Sigmoid colon (tissue), 7 donors: ENCODE data around the gene UBE2H. TPM values are rescaled to one million over a fixed set of nuclear protein-coding genes. Genes with fewer than 3 reads are reported as not detected.
"Not testable (repeated sequence)": the region's sequence is repeated elsewhere in the genome, so short reads cannot be mapped to it uniquely, and the experiment has no call there.

Source experiments
- DNase-seq: peaks from one replicate; pipeline ENCODE4 v3.0.0-alpha.2; 2019
- H3K27ac ChIP-seq, 4 donors: fragments of 200-600 bp; sonication (generic); one replicate each; pipeline ENCODE4 v1.5.1; 2016 to 2019; ENCODE audit warnings: mild to moderate bottlenecking in 1 of 4
- H3K27me3 ChIP-seq, 3 donors: fragments of 200-600 bp; sonication (generic); one replicate each; pipeline ENCODE4 v1.5.1; 2019; ENCODE audit warnings: mild to moderate bottlenecking in 1 of 3
- H3K36me3 ChIP-seq, 4 donors: fragments of 200-600 bp; sonication (generic); one replicate each; pipeline ENCODE4 v1.5.1; 2016 to 2019
- H3K4me1 ChIP-seq, 4 donors: fragments of 200-600 bp; sonication (generic); one replicate each; pipeline ENCODE4 v1.5.1; 2017 to 2019
- H3K4me3 ChIP-seq, 4 donors: fragments of 200-600 bp; sonication (generic); one replicate each; pipeline ENCODE4 v1.5.1; 2017 to 2019; ENCODE audit warnings: mild to moderate bottlenecking in 2 of 4, moderate library complexity in 1 of 4
- H3K9me3 ChIP-seq, 4 donors: fragments of 200-600 bp in 3 of 4; sonication (generic) in 3 of 4; one replicate each; pipeline versions ENCODE4 v1.5.1 to v1.6.1; 2013 to 2019
- EP300 ChIP-seq, 4 donors: sonication (generic); formaldehyde crosslinking; IDR thresholded peaks; one replicate each; pipeline ENCODE4 v1.6.1; 2017; ENCODE audit warnings: antibody characterized with exemption in 4 of 4
- POLR2A ChIP-seq, 2 donors: fragments of 450-650 bp; IDR thresholded peaks; one replicate each; pipeline ENCODE4 v1.6.1; 2016; ENCODE audit warnings: antibody characterized with exemption in 2 of 2, mild to moderate bottlenecking in 2 of 2, moderate library complexity in 2 of 2
- POLR2AphosphoS5 ChIP-seq, 4 donors: sonication (generic); formaldehyde crosslinking; IDR thresholded peaks; one replicate each; pipeline ENCODE4 v1.6.1; 2017; ENCODE audit warnings: antibody characterized with exemption in 4 of 4
- WGBS, 2 donors: extraction: QIAGEN DNeasy Blood & Tissue Kit; methylation state at CpG; one replicate each; pipeline ENCODE4 v1.1.7; 2013; 5-methylcytosine and 5-hydroxymethylcytosine counted together
- intact Hi-C: fragments of 100-400 bp; cut with DNase I; formaldehyde crosslinking; loops from one replicate; pipeline ENCODE4 v1.15.1; 2023
- polyA plus RNA-seq, 3 donors: library from polyadenylated mRNA; stranded (reverse); fragments of 200-250 nt; gene quantifications; one replicate each; pipeline ENCODE4 v1.2.3, GENCODE V29; 2013
- total RNA-seq, 4 donors: library from RNA; depleted of rRNA; stranded (reverse); fragments of >200 nt; gene quantifications; one replicate each; pipeline ENCODE4 v1.1.0, GENCODE V29; 2016
- TF ChIP-seq, protein P1 (sequence below), 4 experiments: fragments of 450-650 bp in 3 of 4; fragments of 200-600 bp in 1 of 4; IDR thresholded peaks; one replicate each; pipeline ENCODE4 v1.5.1; 2016 to 2019; ENCODE audit warnings: antibody characterized with exemption in 4 of 4, mild to moderate bottlenecking in 3 of 4, moderate library complexity in 2 of 4
- donor health status: healthy with polysubstance abuse.
- donor health status: Bipolar disorder and iron deficiency.
- donor health status: healthy.

UBE2H gene
- total and polyA plus RNA-seq, 7 donors, result 20.4 to 99.7 (median 68.8) TPM

DNA sequence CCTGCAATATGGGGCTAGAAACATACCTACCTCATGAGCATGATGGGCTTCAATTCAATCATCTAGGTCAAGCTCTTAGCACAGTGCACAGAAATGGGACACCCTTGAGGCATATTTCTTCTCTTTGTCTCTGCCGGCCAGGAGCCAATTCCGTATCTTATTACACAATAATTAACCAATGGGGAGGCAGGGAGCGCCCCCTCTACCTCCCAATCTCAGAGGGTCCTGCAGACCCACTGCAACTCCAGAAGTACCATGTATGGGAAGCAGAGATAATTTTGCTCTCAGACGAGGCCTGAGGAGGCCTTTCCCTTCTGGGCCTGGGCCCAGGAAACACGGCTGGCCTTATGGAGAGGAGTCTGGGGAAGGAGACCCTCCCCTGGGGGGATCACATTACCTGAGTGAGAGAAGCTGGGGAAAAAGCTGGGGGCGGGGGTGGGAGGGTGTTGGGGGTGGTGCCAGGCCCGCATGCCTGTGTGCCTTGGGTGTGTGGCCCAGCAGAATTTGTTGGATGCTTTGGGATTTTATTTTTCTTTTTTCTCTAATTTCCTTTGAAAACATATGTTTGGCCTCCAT, 155.5 kb downstream of the UBE2H start:
- Histone ChIP-seq H3K36me3 (no peaks in the 10 kb centered on the region), H3K4me3 (no peak overlapping the region), H3K27me3 (peaks cover 0 to 9% (median 0%) of the 10 kb centered on the region in 3 donors), H3K9me3 (no peaks in the 10 kb centered on the region), H3K4me1 (no peaks in the 10 kb centered on the region), H3K27ac (no peak overlapping the region)
- intact Hi-C loops, result no loop called here
- no peak for DNase-seq
- TF ChIP-seq, protein P1, sequence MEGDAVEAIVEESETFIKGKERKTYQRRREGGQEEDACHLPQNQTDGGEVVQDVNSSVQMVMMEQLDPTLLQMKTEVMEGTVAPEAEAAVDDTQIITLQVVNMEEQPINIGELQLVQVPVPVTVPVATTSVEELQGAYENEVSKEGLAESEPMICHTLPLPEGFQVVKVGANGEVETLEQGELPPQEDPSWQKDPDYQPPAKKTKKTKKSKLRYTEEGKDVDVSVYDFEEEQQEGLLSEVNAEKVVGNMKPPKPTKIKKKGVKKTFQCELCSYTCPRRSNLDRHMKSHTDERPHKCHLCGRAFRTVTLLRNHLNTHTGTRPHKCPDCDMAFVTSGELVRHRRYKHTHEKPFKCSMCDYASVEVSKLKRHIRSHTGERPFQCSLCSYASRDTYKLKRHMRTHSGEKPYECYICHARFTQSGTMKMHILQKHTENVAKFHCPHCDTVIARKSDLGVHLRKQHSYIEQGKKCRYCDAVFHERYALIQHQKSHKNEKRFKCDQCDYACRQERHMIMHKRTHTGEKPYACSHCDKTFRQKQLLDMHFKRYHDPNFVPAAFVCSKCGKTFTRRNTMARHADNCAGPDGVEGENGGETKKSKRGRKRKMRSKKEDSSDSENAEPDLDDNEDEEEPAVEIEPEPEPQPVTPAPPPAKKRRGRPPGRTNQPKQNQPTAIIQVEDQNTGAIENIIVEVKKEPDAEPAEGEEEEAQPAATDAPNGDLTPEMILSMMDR (IDR thresholded peaks at IDR 0.05), result no peak
- no peak for TF ChIP-seq POLR2AphosphoS5 (IDR thresholded peaks at IDR 0.05)
- TF ChIP-seq EP300 (IDR thresholded peaks at IDR 0.05), result no peak
- TF ChIP-seq POLR2A (IDR thresholded peaks at IDR 0.05), result no peak
- 77 to 81% methylated on average over 7 of the region's 7 CpGs for WGBS, 2 donors

DNA sequence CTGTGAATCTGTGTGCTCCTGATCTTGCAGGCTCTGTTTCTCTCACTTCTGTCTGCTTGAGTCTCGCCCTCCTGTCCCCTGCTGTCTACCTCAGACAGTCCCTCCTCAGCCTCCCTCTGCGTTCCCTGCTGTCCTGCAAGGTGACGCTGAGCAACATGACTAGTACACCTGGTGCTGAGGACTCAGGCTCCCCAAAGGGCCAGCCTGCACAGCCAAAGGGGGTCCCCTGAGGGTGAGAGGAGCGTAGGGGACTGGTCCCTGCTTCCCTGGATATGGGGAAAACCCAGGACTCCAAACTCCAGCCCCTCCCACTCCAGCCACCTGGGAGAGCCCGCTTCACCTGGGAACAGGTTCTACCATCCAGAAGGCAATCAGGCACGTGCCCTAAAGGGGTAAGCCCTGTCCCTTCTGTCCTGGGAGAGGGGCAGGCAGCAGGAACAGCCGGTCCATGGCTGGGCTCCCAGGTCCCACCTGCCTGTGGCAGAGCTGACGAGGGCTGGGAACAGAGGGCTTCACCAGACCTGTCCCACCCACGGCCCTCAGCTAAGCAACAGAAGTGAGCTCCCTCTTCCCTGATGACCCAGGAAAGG, 156.5 kb downstream of the UBE2H start:
- no peak overlapping the region for H3K27ac ChIP-seq
- no peak for TF ChIP-seq POLR2AphosphoS5 (IDR thresholded peaks at IDR 0.05)
- TF ChIP-seq, protein P1 (IDR thresholded peaks at IDR 0.05), result no peak
- TF ChIP-seq POLR2A (IDR thresholded peaks at IDR 0.05), result no peak
- no peak for TF ChIP-seq EP300 (IDR thresholded peaks at IDR 0.05)
- WGBS, 2 donors, result 82 to 87% methylated on average over 9 of the region's 9 CpGs
- H3K9me3 ChIP-seq, result no peaks in the 10 kb centered on the region
- DNase-seq, result no peak
- H3K4me1 ChIP-seq, result no peaks in the 10 kb centered on the region
- peaks cover 0 to 9% (median 0%) of the 10 kb centered on the region in 3 donors for H3K27me3 ChIP-seq
- H3K4me3 ChIP-seq, result no peak overlapping the region
- intact Hi-C loops, result no loop called here
- no peaks in the 10 kb centered on the region for H3K36me3 ChIP-seq

DNA sequence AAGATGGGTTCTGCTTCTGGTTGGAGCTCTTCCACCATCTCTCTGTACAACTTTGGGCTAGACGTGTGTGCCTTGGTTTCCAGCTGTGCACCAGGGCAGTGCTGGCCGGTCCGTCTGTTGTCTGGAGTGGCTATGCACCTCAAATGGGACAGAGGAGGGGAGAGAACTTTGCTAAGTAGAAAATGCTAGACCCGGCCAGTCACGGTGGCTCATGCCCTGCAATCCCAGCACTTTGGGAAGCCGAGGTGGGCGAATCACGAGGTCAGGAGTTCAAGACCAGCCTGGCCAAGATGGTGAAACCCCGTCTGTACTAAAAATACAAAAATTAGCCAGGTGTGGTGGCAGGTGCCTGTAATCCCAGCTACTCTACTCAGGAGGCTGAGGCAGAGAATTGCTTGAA, 158.3 kb downstream of the UBE2H start:
- H3K36me3 ChIP-seq, H3K9me3 ChIP-seq, H3K4me3 ChIP-seq, H3K4me1 ChIP-seq, H3K27me3 ChIP-seq, H3K27ac ChIP-seq, intact Hi-C loops, DNase-seq: not testable (repeated sequence)
- 87 to 94% methylated on average over 9 of the region's 9 CpGs for WGBS, 2 donors

DNA sequence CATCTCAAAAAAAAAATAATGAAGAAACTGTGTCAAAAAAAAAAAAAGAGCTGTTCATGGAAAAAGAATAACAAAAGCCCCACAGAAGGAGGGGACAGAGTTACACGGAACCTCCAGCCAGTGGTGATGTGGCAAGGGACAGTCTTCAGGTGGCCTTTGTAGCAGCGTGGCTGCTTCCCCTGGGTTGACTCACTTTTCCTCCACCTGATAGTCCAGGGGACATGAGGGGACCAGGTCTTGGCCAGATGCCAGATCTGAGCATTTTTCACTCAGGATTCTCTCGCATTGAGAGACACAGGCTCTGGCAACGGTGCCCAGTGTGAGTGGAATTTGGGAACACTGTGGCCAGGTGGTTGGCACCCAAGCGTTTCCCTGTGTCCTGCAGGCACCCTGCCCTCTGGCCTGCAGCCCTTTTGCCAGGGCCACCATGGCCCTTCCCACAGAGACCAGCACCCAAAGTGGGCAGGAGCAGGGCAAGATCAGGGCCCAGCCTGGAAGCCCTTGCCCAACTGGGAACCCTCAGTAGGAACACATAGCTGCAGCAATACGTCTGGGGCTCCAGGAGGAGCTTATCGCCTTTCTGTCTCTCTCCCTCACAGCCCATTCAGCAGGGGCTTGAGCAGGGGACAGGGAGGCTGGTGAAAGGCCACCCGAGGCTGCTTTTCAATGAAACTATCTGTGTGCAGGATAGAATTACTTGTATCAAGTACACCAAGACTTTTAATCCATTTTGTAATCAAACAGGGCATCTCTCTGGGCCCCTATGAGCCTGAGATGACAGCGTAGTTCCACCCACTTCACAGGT, 159.1 kb downstream of the UBE2H start:
- 80% methylated on average over 9 of the region's 9 CpGs for WGBS, 2 donors
- intact Hi-C loops, result no loop called here
- H3K4me3 ChIP-seq, result no peak overlapping the region
- H3K4me1 ChIP-seq, result no peaks in the 10 kb centered on the region
- peaks cover 0 to 12% (median 0%) of the 10 kb centered on the region in 3 donors for H3K27me3 ChIP-seq
- no peaks in the 10 kb centered on the region for H3K9me3 ChIP-seq
- no peak for DNase-seq
- H3K27ac ChIP-seq, result no peak overlapping the region
- no peaks in the 10 kb centered on the region for H3K36me3 ChIP-seq
- no peak for TF ChIP-seq POLR2A (IDR thresholded peaks at IDR 0.05)
- TF ChIP-seq POLR2AphosphoS5 (IDR thresholded peaks at IDR 0.05), result no peak
- TF ChIP-seq EP300 (IDR thresholded peaks at IDR 0.05), result no peak
- TF ChIP-seq, protein P1 (IDR thresholded peaks at IDR 0.05), result no peak

DNA sequence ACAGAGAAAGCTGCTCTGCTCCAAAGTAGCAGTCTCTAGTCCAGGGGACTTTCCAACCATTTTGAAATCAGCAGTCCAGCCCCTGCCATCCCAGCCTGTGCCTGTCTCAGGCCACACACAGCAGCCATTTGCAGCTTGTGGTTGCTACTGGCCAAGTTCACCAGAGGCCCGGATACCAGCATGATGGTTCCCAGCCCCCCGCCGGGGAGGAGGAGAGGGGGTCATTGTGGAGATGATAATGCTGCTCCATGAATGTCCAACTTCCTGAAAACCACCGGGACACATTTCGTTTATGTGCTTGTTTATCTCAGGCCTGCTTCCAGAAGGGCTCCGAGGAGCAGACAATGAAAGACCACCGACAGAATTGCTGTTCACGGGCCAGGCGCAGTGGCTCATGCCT, 160.0 kb downstream of the UBE2H start:
- Histone ChIP-seq H3K27me3 (peaks cover 0 to 14% (median 0%) of the 10 kb centered on the region in 3 donors), H3K36me3 (no peaks in the 10 kb centered on the region), H3K27ac (no peak overlapping the region), H3K4me1 (no peaks in the 10 kb centered on the region), H3K9me3 (no peaks in the 10 kb centered on the region), H3K4me3 (no peak overlapping the region)
- intact Hi-C loops, result no loop called here
- WGBS, 2 donors, result 72 to 74% methylated on average over 9 of the region's 9 CpGs
- TF ChIP-seq, protein P1 (IDR thresholded peaks at IDR 0.05), result no peak
- no peak for TF ChIP-seq EP300 (IDR thresholded peaks at IDR 0.05)
- no peak for TF ChIP-seq POLR2AphosphoS5 (IDR thresholded peaks at IDR 0.05)
- TF ChIP-seq POLR2A (IDR thresholded peaks at IDR 0.05), result no peak
- no peak for DNase-seq
